HG03045 (cell line): ENCODE results near the gene WDFY2.
"Not testable (repeated sequence)": the region's sequence is repeated elsewhere in the genome, so short reads cannot be mapped to it uniquely, and the experiment has no call there.

ENCODE experiments used
- ATAC-seq: cut with Tn5 transposase; IDR thresholded peaks from one replicate; pipeline ENCODE4 v1.9.1; 2021; ENCODE audit warnings: mild to moderate bottlenecking, moderate library complexity; ENCODE audit not compliant: unreplicated experiment

Gene WDFY2

GRCh38 chr13:51583875-51584730 lies at the start of gene WDFY2:
TSS of gene WDFY2 (plus strand) at chr13:51584462. CDS start at chr13:51584688, 226 bp downstream.
- ATAC-seq, result peak; percentile 84

GRCh38 chr13:51538591-51539179 lies 45.6 kb upstream of the WDFY2 start:
- ATAC-seq, result no peak

- no peak for ATAC-seq
These were observed 44.4 kb upstream of the WDFY2 start for GRCh38 chr13:51539887-51540286.

- ATAC-seq, result no peak
These were observed 43.2 kb upstream of the WDFY2 start for GRCh38 chr13:51541037-51541436.

- no peak for ATAC-seq
These were observed 42.4 kb upstream of the WDFY2 start for GRCh38 chr13:51541809-51542258.

GRCh38 chr13:51542346-51543242 lies 41.7 kb upstream of the WDFY2 start:
- no peak for ATAC-seq

- ATAC-seq, result not testable (repeated sequence)
These were observed 38.8 kb upstream of the WDFY2 start for GRCh38 chr13:51545446-51545845.

GRCh38 chr13:51547425-51548176 lies 36.7 kb upstream of the WDFY2 start:
- no peak for ATAC-seq

- ATAC-seq, result peak; percentile 75
These were observed 35.2 kb upstream of the WDFY2 start for GRCh38 chr13:51549050-51549449.

- ATAC-seq, result no peak
These were observed 34.7 kb upstream of the WDFY2 start for GRCh38 chr13:51549593-51549992.

GRCh38 chr13:51550151-51550550 lies 34.1 kb upstream of the WDFY2 start:
- no peak for ATAC-seq

GRCh38 chr13:51551416-51551815 lies 32.8 kb upstream of the WDFY2 start:
- no peak for ATAC-seq

GRCh38 chr13:51552027-51552426 lies 32.2 kb upstream of the WDFY2 start:
- no peak for ATAC-seq

GRCh38 chr13:51553531-51553930 lies 30.7 kb upstream of the WDFY2 start:
- no peak for ATAC-seq

GRCh38 chr13:51556740-51557139 lies 27.5 kb upstream of the WDFY2 start:
- ATAC-seq, result no peak

- ATAC-seq, result no peak
These were observed 26.8 kb upstream of the WDFY2 start for GRCh38 chr13:51557438-51557837.

GRCh38 chr13:51557875-51558612 lies 26.2 kb upstream of the WDFY2 start:
- ATAC-seq, result no peak

GRCh38 chr13:51559946-51560735 lies 24.1 kb upstream of the WDFY2 start:
- no peak for ATAC-seq
